NK-92 (cell line): ENCODE results near the gene PRSS27.
A peak's percentile ranks its signal among the peaks of the same experiment; 100 is the strongest.
"Not testable (repeated sequence)": the region's sequence is repeated elsewhere in the genome, so short reads cannot be mapped to it uniquely, and the experiment has no call there.

Experiments used
- DNase-seq: peaks from one replicate; lab custom pipeline; 2025; ENCODE audit not compliant: unreplicated experiment; lab: John Stamatoyannopoulos, UW

Gene PRSS27

DNA sequence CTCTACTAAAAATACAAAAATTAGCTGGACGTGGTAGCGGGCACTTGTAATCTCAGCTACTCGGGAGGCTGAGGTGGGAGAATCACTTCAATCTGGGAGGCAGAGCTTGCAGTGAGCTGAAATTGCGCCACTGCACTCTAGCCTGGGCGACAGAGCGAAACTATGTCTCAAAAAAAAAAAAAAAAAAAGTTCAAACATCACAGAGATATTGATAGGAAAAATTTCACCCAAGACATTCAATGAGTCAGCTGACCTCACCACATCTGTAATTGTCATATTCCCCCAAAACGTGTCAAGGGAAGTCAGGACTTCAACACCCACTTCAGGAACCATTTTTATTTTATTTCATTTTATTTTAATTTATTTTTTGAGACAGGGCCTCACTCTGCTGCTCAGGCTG lies 8.0 kb upstream of the PRSS27 start:
- DNase-seq: no peak

DNA sequence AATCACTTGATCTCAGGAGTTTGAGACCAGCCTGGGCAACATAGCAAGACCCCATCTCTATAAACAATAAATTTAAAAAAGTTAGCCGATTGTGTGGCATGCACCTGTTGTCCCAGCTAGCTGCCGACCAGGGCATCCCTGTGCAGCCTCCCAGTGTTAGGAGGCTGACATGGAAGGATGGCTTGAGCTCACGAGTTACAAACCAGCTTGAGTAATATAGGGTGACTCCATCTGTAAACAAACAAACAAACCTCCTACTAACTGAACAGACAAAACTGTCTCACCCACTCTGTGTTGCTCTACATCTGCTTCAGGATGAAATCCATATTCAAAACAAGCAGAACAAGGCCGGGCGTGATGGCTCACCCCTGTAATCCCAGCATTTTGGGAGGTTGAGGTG lies 6.9 kb upstream of the PRSS27 start:
- no peak for DNase-seq

GRCh38 chr16:2724816-2725348 lies 4.9 kb upstream of the PRSS27 start:
- DNase-seq: no peak

GRCh38 chr16:2724088-2724676 lies 4.2 kb upstream of the PRSS27 start:
- no peak for DNase-seq

GRCh38 chr16:2721634-2722173 lies 1.7 kb upstream of the PRSS27 start:
- DNase-seq: not testable (repeated sequence)

DNA sequence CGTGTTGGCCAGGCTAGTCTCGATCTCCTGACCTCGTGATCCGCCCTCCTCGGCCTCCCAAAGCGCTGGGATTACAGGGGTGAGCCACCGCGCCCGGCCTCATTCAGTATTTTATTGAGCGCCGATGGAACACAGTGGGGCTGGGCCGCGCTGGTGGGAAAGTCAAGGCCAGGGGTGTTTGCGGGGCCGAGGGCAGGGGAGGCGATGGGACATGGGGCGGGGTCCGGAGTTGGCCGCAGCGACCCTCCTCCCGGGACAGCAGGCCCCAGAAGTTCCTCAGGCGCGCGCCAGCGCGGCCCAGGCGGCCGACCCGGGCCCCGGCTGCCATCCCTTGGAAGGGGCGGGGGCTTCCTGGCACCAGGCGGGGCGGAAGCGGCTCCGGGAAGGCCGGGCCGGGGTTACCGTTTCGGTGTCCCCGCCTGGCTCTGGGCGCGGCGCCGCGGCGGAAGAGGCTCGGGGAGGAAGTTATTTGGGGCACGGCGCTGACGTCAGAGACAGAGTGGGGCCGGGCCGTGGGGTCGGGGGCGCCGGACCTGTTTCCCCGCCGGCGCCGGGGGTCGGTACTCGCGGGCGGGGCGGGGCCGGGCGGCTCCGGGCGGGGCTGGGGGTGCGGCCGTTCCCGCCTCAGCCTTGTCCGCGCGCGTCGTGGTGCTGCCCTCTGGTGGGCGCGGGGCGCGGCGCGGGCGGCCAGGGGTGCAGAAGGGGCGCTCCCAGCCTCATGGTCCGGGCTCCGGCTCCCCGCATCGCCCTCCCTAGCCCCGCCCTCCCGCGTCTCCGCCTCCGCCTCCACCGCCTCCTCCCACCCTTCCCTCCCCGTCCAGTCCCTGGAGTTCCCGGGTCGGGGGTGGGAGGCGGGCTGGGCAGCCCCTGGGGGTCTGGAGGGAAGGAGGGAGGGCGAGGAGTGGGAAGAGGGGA lies 952 bp upstream of the PRSS27 start:
- no peak for DNase-seq

DNA sequence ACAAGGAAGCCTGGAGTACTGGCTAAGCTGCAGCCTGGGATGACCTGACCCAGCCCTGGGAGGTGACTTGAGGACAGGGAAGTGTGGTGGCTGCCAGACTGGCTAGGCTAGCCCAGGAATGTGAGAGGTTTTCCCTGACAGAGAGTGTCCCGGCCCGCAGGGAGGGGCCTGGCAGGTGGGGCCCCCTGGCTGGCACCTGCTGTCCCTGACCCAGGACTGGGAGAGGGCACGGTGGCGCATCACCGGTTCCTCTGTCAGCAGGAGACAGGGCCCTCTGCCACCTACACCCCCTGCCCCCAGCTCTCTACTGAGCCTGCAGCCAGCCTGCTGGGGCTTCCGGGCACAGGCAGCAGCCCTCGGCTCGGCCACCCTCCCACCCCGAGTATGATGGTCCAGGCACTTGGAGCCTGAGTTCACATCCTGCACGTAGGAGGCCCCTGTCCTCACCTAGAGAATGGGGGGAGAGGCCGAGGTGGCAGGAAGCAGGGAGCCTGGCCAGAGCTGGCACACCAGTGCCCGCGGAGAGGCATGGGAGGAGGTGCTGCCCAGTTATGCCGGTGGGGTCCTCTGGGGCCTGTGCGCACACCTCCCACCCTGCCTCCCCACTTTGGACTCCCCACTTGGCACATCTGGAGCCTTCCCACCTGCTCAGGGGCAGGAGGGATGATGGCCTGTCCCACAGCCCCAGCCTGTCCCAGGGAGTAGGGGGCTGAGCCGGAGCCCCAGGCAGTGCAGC lies 528 bp downstream of the PRSS27 start:
- no peak for DNase-seq

DNA sequence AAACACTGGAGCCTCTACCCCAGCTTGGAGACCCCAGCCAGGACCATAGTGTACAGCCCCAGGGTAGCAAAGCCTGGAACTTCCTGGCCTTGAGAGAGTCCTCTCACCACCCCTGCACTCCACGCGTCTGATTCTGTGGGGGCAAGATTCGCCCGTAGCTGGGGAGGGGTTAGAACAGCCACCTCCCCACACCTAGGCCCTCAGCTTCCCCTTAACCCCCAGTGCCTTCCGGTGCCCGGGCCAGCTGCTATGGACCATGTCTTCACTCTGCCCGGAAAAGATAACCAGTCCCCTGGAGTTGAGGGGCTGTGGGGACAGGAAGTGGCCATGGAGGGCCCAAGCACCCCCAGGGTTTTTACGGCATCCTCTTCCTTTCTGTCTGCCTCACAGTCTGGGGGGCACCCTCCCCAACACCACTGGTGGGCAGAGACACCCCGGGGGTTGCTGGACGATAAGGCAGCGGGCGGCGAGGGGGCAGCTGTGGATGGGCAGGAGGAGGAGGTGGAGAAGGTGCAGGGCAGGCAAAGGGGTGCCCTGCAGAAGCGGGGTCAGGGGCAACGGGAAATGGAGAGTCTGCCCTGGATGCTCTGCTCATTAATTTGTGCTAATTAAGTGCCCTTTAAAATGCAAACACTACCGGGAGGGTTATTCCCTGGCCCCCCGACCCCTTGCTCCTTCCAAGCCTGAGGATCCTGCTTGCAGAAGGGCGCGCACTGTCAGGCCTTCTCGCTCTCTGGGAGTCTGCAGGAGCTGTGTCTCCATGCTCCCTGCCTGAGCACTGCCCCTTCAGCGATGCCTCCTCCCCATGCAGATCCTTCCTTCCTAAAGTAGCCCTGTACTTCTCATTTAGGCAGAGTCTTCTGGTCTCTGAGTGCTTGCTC lies 2.4 kb downstream of the PRSS27 start:
- DNase-seq: no peak

DNA sequence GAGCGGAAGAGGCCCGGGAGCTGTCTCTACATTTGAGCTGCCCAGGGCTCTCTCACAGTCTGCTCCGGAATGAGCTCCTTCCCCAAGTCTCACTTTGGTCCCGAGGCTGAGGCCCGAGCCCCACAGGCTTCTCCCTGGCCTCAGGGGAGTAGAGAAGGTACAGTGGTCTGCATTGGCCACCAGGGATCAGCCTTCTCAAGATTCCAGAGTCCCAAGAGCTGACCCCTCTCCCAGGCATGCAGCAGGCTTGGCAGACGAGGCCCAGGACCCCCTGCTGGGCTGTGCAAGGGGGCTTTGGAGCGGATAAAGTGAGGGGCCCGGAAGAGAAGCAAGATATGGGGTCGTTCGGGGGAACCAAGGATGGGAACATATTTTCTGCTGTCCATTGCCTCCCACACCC lies 3.1 kb downstream of the PRSS27 start:
- DNase-seq: no peak

- DNase-seq: no peak
Measured at GRCh38 chr16:2715966-2716885, 3.8 kb downstream of the PRSS27 start.

GRCh38 chr16:2715519-2715918 lies 4.5 kb downstream of the PRSS27 start:
- DNase-seq: peak; percentile 19

DNA sequence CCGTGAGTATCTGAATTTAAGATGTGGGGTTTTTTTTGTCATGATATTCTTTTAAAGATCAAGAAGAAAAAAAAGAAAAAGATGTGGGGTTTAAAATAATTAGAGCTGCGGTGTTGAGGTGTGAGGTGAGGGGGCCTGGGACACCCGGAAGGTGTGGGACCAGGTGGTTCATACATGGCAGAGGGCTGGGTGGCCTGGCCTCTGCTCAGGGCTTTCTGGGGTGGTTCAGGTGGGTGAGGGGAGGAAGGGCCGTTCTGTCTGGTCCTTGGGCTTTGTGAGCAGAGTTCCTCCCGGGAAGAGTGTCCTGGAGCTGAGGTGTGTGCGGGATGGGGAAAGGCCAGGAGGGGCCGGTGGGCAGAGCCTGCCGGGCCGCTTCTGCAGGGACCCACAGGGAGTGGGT lies 5.0 kb downstream of the PRSS27 start:
- DNase-seq: no peak

- DNase-seq: no peak
Measured at GRCh38 chr16:2713985-2714774, 5.8 kb downstream of the PRSS27 start.

GRCh38 chr16:2713523-2713922 lies 6.5 kb downstream of the PRSS27 start:
- DNase-seq: no peak

DNA sequence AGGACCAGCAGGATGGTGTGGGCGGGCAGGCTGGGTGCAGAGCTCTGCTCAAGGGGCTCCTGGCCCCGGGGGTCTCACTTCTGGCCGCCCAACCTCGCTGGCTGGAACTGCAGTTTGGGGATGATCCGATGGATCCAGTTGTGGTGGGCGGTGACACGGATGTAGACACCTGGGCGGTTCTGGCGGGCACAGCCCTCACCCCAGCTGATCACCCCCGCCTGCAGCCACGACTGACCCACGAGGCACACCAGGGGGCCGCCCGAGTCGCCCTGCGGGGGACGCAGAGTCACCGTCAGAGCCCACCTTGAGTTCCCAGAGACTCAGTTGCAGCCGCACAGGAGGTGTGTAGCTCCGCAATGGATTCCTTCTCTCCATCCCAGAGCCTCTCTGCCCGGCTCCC lies 7.5 kb downstream of the PRSS27 start:
- DNase-seq: no peak

DNA sequence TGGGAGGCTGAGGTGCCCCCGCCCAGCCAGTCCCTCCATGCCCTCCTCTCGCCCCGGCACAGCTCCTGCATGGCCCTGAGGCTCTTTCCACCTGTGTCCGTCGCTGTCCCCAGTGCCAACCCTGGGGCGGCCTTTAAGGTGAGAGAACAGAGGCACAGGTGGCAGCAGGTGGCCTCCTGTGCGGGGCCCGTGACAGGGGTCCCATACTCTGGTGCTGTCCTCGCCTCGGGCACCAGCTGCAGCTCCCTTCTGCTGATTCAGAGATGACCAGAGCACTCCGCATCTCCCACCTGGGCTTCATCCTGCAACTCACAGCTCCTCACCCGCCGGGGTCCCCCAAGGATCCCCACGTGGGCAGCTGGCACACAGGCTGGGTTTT lies 8.0 kb downstream of the PRSS27 start:
- no peak for DNase-seq

GRCh38 chr16:2711370-2712062 lies 8.5 kb downstream of the PRSS27 start:
- DNase-seq: no peak

DNA sequence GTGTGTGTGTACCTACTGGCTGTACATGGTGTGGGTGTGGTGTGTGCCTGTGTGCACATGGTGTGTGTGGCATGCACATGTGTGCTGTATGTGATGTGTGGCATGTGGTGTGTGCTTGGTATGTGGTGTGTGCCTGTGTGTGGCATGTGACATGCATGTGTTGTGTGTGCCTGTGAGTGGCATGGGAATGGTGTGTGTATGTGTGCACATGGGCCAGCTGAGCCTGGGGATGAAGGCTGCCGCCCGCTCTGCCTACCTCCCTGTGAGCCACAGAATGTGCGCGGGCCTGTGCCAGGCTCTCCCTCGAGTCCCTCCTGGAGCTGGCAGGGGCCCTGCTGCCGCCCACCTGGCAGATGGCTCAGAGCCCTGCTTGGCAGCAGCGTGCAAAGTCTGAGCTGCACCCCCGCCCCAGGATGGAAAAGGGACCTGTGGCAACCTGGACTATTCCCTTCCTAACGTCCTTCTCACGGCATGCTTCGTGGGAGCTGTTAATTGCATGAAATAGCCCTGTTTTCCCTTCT lies 9.3 kb downstream of the PRSS27 start:
- no peak for DNase-seq
